Spleen (tissue), 7 donors: ENCODE measurements around the gene OR6Q1.

Source experiments
- CTCF ChIP-seq, 11 experiments: fragments of 200-600 bp in 7 of 11; fragments of 450-650 bp in 4 of 11; sonication (generic) in 4 of 11; IDR thresholded peaks in 8 of 11; conservative IDR thresholded peaks in 3 of 11; 1 replicate in 7 of 11; 2 replicates in 4 of 11; pipeline versions ENCODE4 v1.4.0 to v1.8.0; 2016 to 2021; ENCODE audit warnings: antibody characterized with exemption in 11 of 11, inconsistent platforms in 4 of 11, mild to moderate bottlenecking in 1 of 11
- POLR2A ChIP-seq, 3 donors: fragments of 450-650 bp; IDR thresholded peaks; one replicate each; pipeline ENCODE4 v1.5.1; 2017; ENCODE audit warnings: antibody characterized with exemption in 3 of 3, mild to moderate bottlenecking in 1 of 3
- donor health status: DM: no; HTN: no; CAD: no; lungs with moderate emphysema.
- donor health status: DM: no; HTN: no; CAD: no.
- donor health status: DM: no; HTN: no; CAD: no.

GRCh38 chr11:58030653-58031052 is at the start of gene OR6Q1:
- TF ChIP-seq CTCF (IDR thresholded peaks at IDR 0.05 in 8 of 11, conservative IDR thresholded peaks at IDR 0.05 in 3 of 11) (no peak), POLR2A (IDR thresholded peaks at IDR 0.05) (no peak)
